Activated T-helper 1 cell treated with anti-CD3 and anti-CD28 coated beads, Interleukin-12 subunit alpha, Interleukin-12 subunit beta, Interleukin-2, Interleukin-4 antibody, amounts not matched to agents 30 ng/mL and 10 ng/mL and 1 ng/mL, durations not matched to agents 14 hours and 24 hours and 36 hours (primary cell): ENCODE results near the gene TMEM151A. TPM values are rescaled to one million over a fixed set of nuclear protein-coding genes. Genes with fewer than 3 reads are reported as not detected.

Experiments
- DNase-seq: peaks from one replicate; pipeline ENCODE4 v3.0.0; 2021; ENCODE audit warnings: low spot score
- H3K27ac Mint-ChIP-seq: one replicate; pipeline ENCODE4 v1.8.0; 2021; ENCODE audit warnings: mild to moderate bottlenecking, mixed read lengths
- H3K27me3 Mint-ChIP-seq: one replicate; pipeline ENCODE4 v1.8.0; 2022; ENCODE audit warnings: mild to moderate bottlenecking, moderate library complexity, mixed read lengths; ENCODE audit not compliant: insufficient read depth
- H3K36me3 Mint-ChIP-seq: one replicate; pipeline ENCODE4 v1.8.0; 2021; ENCODE audit warnings: low read depth, mixed read lengths
- H3K4me1 Mint-ChIP-seq: one replicate; pipeline ENCODE4 v1.8.0; 2021; ENCODE audit warnings: low read depth, mixed read lengths
- H3K4me3 Mint-ChIP-seq: one replicate; pipeline ENCODE4 v1.8.0; 2021; ENCODE audit warnings: mild to moderate bottlenecking, moderate library complexity, mixed read lengths
- H3K9me3 Mint-ChIP-seq: one replicate; pipeline ENCODE4 v1.8.0; 2021; ENCODE audit warnings: mixed read lengths
- intact Hi-C: fragments of 100-400 bp; cut with micrococcal nuclease; formaldehyde crosslinking; loops from one replicate; pipeline ENCODE4 v1.15.1; 2024
- total RNA-seq: library from RNA; stranded (reverse); gene quantifications from 2 replicates; pipeline ENCODE4 v1.2.3, GENCODE V29; 2022

TMEM151A gene
- total RNA-seq, 1 donor from 2014 or later = not detected

GRCh38 chr11:66327171-66328030 is 35.7 kb downstream of the TMEM151A start:
- Mint-ChIP-seq H3K36me3 (no peaks in the 10 kb centered on the region), H3K9me3 (no peaks in the 10 kb centered on the region), H3K27me3 (peaks cover under 1% of the 10 kb centered on the region), H3K4me1 (peaks cover 25% of the 10 kb centered on the region), H3K4me3 (no peak overlapping the region), H3K27ac (peak overlapping the region; percentile 61)
- intact Hi-C loops = loop anchor here (1.0 to 2.0 kb wide), 6 partner anchors 9 to 105 kb away; partner anchors contain the start of genes BRMS1, RIN1 and YIF1A
- no peak for DNase-seq

- Mint-ChIP-seq H3K27me3 (no peaks in the 10 kb centered on the region), H3K4me1 (peaks cover 25% of the 10 kb centered on the region), H3K27ac (peak overlapping the region; percentile 61), H3K36me3 (no peaks in the 10 kb centered on the region), H3K4me3 (no peak overlapping the region), H3K9me3 (no peaks in the 10 kb centered on the region)
- intact Hi-C loops = loop anchor here (1.0 to 2.0 kb wide), 6 partner anchors 8 to 106 kb away; partner anchors contain the start of genes BRMS1, RIN1 and YIF1A
- DNase-seq = no peak
Observed at GRCh38 chr11:66328031-66328301, 36.3 kb downstream of the TMEM151A start.

- peaks cover 25% of the 10 kb centered on the region for H3K4me1 Mint-ChIP-seq
- H3K27ac Mint-ChIP-seq = peak overlapping the region; percentile 61
- peak; percentile 73 for DNase-seq
- H3K4me3 Mint-ChIP-seq = peak overlapping the region; percentile 59
- no peaks in the 10 kb centered on the region for H3K27me3 Mint-ChIP-seq
- H3K9me3 Mint-ChIP-seq = no peaks in the 10 kb centered on the region
- H3K36me3 Mint-ChIP-seq = no peaks in the 10 kb centered on the region
- intact Hi-C loops = loop anchor here (1.0 to 2.0 kb wide), 6 partner anchors 8 to 106 kb away; partner anchors contain the start of genes BRMS1, RIN1 and YIF1A
Observed at GRCh38 chr11:66328302-66329144, 36.8 kb downstream of the TMEM151A start.

GRCh38 chr11:66329165-66329673 is 37.5 kb downstream of the TMEM151A start:
- Mint-ChIP-seq H3K9me3 (no peaks in the 10 kb centered on the region), H3K4me1 (peaks cover 25% of the 10 kb centered on the region), H3K4me3 (no peak overlapping the region), H3K27me3 (no peaks in the 10 kb centered on the region), H3K36me3 (no peaks in the 10 kb centered on the region), H3K27ac (peak overlapping the region; percentile 61)
- intact Hi-C loops = loop anchor here (2.0 kb wide), 2 partner anchors 16 to 70 kb away; partner anchors contain the start of gene BRMS1
- no peak for DNase-seq

GRCh38 chr11:66330931-66331330 is 39.2 kb downstream of the TMEM151A start:
- intact Hi-C loops = no loop called here
- Mint-ChIP-seq H3K9me3 (no peaks in the 10 kb centered on the region), H3K27ac (no peak overlapping the region), H3K4me1 (peaks cover 27% of the 10 kb centered on the region), H3K36me3 (no peaks in the 10 kb centered on the region), H3K27me3 (no peaks in the 10 kb centered on the region), H3K4me3 (no peak overlapping the region)
- DNase-seq = no peak

GRCh38 chr11:66331542-66332370 is 40.1 kb downstream of the TMEM151A start:
- no peak overlapping the region for H3K27ac Mint-ChIP-seq
- intact Hi-C loops = no loop called here
- DNase-seq = no peak
- H3K4me1 Mint-ChIP-seq = peaks cover 32% of the 10 kb centered on the region
- no peak overlapping the region for H3K4me3 Mint-ChIP-seq
- H3K27me3 Mint-ChIP-seq = peaks cover 3% of the 10 kb centered on the region
- peaks cover under 1% of the 10 kb centered on the region for H3K36me3 Mint-ChIP-seq
- no peaks in the 10 kb centered on the region for H3K9me3 Mint-ChIP-seq

GRCh38 chr11:66332371-66333219 is 40.9 kb downstream of the TMEM151A start:
- H3K4me1 Mint-ChIP-seq = peaks cover 34% of the 10 kb centered on the region
- H3K4me3 Mint-ChIP-seq = no peak overlapping the region
- H3K9me3 Mint-ChIP-seq = no peaks in the 10 kb centered on the region
- no peak overlapping the region for H3K27ac Mint-ChIP-seq
- no peak for DNase-seq
- peaks cover 8% of the 10 kb centered on the region for H3K36me3 Mint-ChIP-seq
- peaks cover 3% of the 10 kb centered on the region for H3K27me3 Mint-ChIP-seq
- intact Hi-C loops = no loop called here

- H3K27me3 Mint-ChIP-seq = peaks cover 3% of the 10 kb centered on the region
- no peak for DNase-seq
- intact Hi-C loops = no loop called here
- no peak overlapping the region for H3K27ac Mint-ChIP-seq
- H3K4me1 Mint-ChIP-seq = peaks cover 26% of the 10 kb centered on the region
- H3K4me3 Mint-ChIP-seq = no peak overlapping the region
- H3K9me3 Mint-ChIP-seq = no peaks in the 10 kb centered on the region
- H3K36me3 Mint-ChIP-seq = peaks cover 8% of the 10 kb centered on the region
Observed at GRCh38 chr11:66333220-66333877, 41.7 kb downstream of the TMEM151A start.

- intact Hi-C loops = no loop called here
- peaks cover 3% of the 10 kb centered on the region for H3K27me3 Mint-ChIP-seq
- no peak overlapping the region for H3K27ac Mint-ChIP-seq
- H3K4me3 Mint-ChIP-seq = no peak overlapping the region
- H3K9me3 Mint-ChIP-seq = no peaks in the 10 kb centered on the region
- no peak for DNase-seq
- H3K4me1 Mint-ChIP-seq = peaks cover 21% of the 10 kb centered on the region
- peaks cover 10% of the 10 kb centered on the region for H3K36me3 Mint-ChIP-seq
Observed at GRCh38 chr11:66333896-66334604, 42.4 kb downstream of the TMEM151A start.

GRCh38 chr11:66334605-66335442 is 43.1 kb downstream of the TMEM151A start:
- peaks cover 14% of the 10 kb centered on the region for H3K36me3 Mint-ChIP-seq
- no peak overlapping the region for H3K27ac Mint-ChIP-seq
- intact Hi-C loops = no loop called here
- peak overlapping the region; percentile 59 for H3K4me3 Mint-ChIP-seq
- no peaks in the 10 kb centered on the region for H3K9me3 Mint-ChIP-seq
- peaks cover 21% of the 10 kb centered on the region for H3K4me1 Mint-ChIP-seq
- no peak for DNase-seq
- H3K27me3 Mint-ChIP-seq = peaks cover 3% of the 10 kb centered on the region
